ENCODE results near the gene EHD2.

DNA sequence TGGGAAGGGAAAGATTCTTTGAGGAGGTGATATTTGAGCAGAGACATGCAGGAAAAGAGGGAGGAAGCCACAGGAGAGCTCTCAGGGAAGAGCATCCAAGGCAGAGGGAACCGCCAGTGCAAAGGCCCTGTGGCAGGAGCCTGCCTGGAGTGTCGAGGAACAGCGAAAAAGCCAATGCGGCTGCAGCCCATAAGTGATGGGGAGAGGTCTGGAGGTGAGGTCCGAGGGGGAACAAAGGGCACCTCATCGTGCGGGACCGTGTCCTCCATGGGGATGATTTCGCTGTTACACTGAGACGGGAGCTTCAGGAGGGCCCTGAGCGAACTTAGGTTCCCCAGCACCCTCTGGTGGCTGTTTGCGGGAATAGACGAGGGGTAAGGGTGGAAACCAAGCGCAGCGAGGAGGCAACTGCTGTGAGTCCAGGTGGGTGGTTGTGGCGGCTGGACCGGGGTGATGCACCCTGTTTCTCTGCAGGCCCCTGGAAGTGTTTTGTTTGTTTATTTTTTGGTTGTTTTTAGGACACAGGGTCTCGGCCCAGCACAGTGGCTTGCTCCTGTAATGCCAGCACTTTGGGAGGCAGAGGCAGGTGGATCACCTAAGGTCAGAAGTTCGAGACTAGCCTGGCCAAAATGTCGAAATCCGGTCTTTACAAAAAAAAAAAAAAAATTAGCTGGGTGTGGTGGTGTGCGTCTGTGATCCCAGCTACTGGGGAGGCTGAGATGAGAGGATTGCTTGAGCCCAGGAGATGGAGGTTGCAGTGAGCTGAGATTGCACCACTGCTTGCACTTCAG lies 5.9 kb upstream of the EHD2 start:
- TF ChIP-seq, protein P1, sequence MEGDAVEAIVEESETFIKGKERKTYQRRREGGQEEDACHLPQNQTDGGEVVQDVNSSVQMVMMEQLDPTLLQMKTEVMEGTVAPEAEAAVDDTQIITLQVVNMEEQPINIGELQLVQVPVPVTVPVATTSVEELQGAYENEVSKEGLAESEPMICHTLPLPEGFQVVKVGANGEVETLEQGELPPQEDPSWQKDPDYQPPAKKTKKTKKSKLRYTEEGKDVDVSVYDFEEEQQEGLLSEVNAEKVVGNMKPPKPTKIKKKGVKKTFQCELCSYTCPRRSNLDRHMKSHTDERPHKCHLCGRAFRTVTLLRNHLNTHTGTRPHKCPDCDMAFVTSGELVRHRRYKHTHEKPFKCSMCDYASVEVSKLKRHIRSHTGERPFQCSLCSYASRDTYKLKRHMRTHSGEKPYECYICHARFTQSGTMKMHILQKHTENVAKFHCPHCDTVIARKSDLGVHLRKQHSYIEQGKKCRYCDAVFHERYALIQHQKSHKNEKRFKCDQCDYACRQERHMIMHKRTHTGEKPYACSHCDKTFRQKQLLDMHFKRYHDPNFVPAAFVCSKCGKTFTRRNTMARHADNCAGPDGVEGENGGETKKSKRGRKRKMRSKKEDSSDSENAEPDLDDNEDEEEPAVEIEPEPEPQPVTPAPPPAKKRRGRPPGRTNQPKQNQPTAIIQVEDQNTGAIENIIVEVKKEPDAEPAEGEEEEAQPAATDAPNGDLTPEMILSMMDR (IDR thresholded peaks at IDR 0.05), result peak; percentile 67 to 89 (median 82)
- TF ChIP-seq POLR2A (IDR thresholded peaks at IDR 0.05), result no peak
